Gastroesophageal sphincter (tissue), 4 donors: ENCODE data around the gene MORC2. TPM values are rescaled to one million over a fixed set of nuclear protein-coding genes. Genes with fewer than 3 reads are reported as not detected.

Experiments
- ATAC-seq: fragments of 150-250 bp; one replicate; pipeline ENCODE4 v1.9.1; 2016; ENCODE audit warnings: mild to moderate bottlenecking, moderate library complexity
- H3K27ac ChIP-seq, 4 donors: fragments of 200-600 bp; sonication (generic) in 3 of 4; 1 replicate in 3 of 4; 2 replicates in 1 of 4; pipeline ENCODE4 v1.5.1; 2016 to 2019
- H3K27me3 ChIP-seq: fragments of 200-600 bp; sonication (generic); one replicate; pipeline ENCODE4 v1.5.1; 2019
- H3K36me3 ChIP-seq, 2 donors: fragments of 200-600 bp; sonication (generic); one replicate each; pipeline ENCODE4 v1.5.1; 2019; ENCODE audit warnings: control low read depth in 1 of 2
- H3K4me1 ChIP-seq, 3 donors: fragments of 200-600 bp; sonication (generic); 1 replicate in 2 of 3; 2 replicates in 1 of 3; pipeline ENCODE4 v1.5.1; 2016 to 2019; ENCODE audit warnings: control low read depth in 2 of 3
- H3K4me3 ChIP-seq, 2 donors: fragments of 200-600 bp; sonication (generic); one replicate each; pipeline ENCODE4 v1.5.1; 2019; ENCODE audit warnings: mild to moderate bottlenecking in 1 of 2, moderate library complexity in 1 of 2
- H3K9me3 ChIP-seq, 3 donors: fragments of 200-600 bp; sonication (generic); one replicate each; pipeline ENCODE4 v1.5.1; 2017 to 2019; ENCODE audit warnings: control low read depth in 2 of 3
- EP300 ChIP-seq: sonication (generic); formaldehyde crosslinking; IDR thresholded peaks from one replicate; pipeline ENCODE4 v1.6.1; 2017; ENCODE audit warnings: antibody characterized with exemption, mild to moderate bottlenecking
- POLR2A ChIP-seq, 2 donors: fragments of 450-650 bp; IDR thresholded peaks; one replicate each; pipeline ENCODE4 v1.6.1; 2017; ENCODE audit warnings: antibody characterized with exemption in 2 of 2, mild to moderate bottlenecking in 2 of 2, moderate library complexity in 1 of 2
- POLR2AphosphoS5 ChIP-seq: sonication (generic); formaldehyde crosslinking; IDR thresholded peaks from one replicate; pipeline ENCODE4 v1.6.1; 2017; ENCODE audit warnings: antibody characterized with exemption
- WGBS, 2 donors: methylation state at CpG; one replicate each; pipeline ENCODE4 v1.1.5; 2018; ENCODE audit warnings: low coverage in 1 of 2; 5-methylcytosine and 5-hydroxymethylcytosine counted together
- total RNA-seq, 4 donors: library from RNA; depleted of rRNA; stranded (reverse); fragments of >200 nt; gene quantifications; one replicate each; pipeline ENCODE4 v1.1.0, GENCODE V29; 2016
- TF ChIP-seq, protein P1 (sequence below), 4 experiments: fragments of 200-600 bp in 2 of 4; fragments of 450-650 bp in 2 of 4; sonication (generic) in 1 of 4; IDR thresholded peaks; one replicate each; pipeline ENCODE4 v1.5.1; 2017 to 2019; ENCODE audit warnings: antibody characterized with exemption in 4 of 4, mild to moderate bottlenecking in 2 of 4, moderate library complexity in 2 of 4

Gene MORC2
- total RNA-seq, 4 donors from 2014 or later: 11.3 to 36.0 (median 29.6) TPM

- Histone ChIP-seq H3K4me3 (no peak overlapping the region), H3K27me3 (no peaks in the 10 kb centered on the region), H3K9me3 (no peaks in the 10 kb centered on the region), H3K27ac (no peak overlapping the region), H3K4me1 (no peaks in the 10 kb centered on the region), H3K36me3 (peaks cover 0 to 25% of the 10 kb centered on the region in 2 donors)
- 93 to 100% methylated on average over 1 to 3 of the region's 5 CpGs for WGBS, 2 donors
- ATAC-seq: no peak
- TF ChIP-seq, protein P1, sequence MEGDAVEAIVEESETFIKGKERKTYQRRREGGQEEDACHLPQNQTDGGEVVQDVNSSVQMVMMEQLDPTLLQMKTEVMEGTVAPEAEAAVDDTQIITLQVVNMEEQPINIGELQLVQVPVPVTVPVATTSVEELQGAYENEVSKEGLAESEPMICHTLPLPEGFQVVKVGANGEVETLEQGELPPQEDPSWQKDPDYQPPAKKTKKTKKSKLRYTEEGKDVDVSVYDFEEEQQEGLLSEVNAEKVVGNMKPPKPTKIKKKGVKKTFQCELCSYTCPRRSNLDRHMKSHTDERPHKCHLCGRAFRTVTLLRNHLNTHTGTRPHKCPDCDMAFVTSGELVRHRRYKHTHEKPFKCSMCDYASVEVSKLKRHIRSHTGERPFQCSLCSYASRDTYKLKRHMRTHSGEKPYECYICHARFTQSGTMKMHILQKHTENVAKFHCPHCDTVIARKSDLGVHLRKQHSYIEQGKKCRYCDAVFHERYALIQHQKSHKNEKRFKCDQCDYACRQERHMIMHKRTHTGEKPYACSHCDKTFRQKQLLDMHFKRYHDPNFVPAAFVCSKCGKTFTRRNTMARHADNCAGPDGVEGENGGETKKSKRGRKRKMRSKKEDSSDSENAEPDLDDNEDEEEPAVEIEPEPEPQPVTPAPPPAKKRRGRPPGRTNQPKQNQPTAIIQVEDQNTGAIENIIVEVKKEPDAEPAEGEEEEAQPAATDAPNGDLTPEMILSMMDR (IDR thresholded peaks at IDR 0.05): no peak
- TF ChIP-seq POLR2AphosphoS5: no peak
- TF ChIP-seq EP300: no peak
- no peak for TF ChIP-seq POLR2A (IDR thresholded peaks at IDR 0.05)
Measured at GRCh38 chr22:30909306-30909705, 59.3 kb downstream of the MORC2 start.

DNA sequence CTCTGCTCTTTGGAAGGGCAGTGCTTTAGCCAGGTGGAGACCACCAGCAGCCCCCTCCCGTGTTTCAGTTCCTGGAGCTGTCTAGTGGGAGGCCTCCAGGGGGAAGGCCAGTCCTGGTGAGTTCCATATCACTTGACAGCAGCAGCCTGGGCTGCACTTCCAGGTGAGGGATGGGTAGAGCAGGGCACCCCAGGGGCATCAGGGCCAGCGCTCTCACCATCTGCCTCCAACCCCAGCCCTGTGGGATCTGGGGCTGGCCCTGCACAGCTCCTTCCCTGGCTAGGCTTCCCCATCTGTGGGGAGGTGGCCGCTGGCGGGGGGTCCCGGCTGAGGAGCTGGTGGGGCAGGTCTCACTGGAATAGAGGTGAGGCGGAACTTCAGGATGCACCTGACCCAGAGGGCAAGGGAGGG is 60.5 kb downstream of the MORC2 start:
- Histone ChIP-seq H3K4me1 (no peaks in the 10 kb centered on the region), H3K27ac (no peak overlapping the region), H3K36me3 (peaks cover 0 to 38% of the 10 kb centered on the region in 2 donors), H3K4me3 (no peak overlapping the region), H3K27me3 (no peaks in the 10 kb centered on the region), H3K9me3 (no peaks in the 10 kb centered on the region)
- WGBS, 2 donors: no CpG with 5 or more reads among the region's 6 CpGs
- TF ChIP-seq EP300 (no peak), POLR2A (IDR thresholded peaks at IDR 0.05) (no peak), POLR2AphosphoS5 (no peak)
- TF ChIP-seq, protein P1 (IDR thresholded peaks at IDR 0.05): no peak
- ATAC-seq: no peak

- Histone ChIP-seq H3K9me3 (no peaks in the 10 kb centered on the region), H3K27me3 (no peaks in the 10 kb centered on the region), H3K27ac (no peak overlapping the region), H3K4me3 (no peak overlapping the region), H3K4me1 (no peaks in the 10 kb centered on the region), H3K36me3 (peaks cover 0 to 46% of the 10 kb centered on the region in 2 donors)
- TF ChIP-seq, protein P1 (IDR thresholded peaks at IDR 0.05): no peak
- TF ChIP-seq EP300 (no peak), POLR2AphosphoS5 (no peak), POLR2A (IDR thresholded peaks at IDR 0.05) (no peak)
- WGBS, 2 donors: 100% methylated on average over 1 of the region's 1 CpG; no CpG with 5 or more reads in 1 of the 2 donors
- ATAC-seq: no peak
Measured at GRCh38 chr22:30906946-30907345, 61.6 kb downstream of the MORC2 start.

- no peak for ATAC-seq
- Histone ChIP-seq H3K4me1 (no peaks in the 10 kb centered on the region), H3K27me3 (no peaks in the 10 kb centered on the region), H3K27ac (no peak overlapping the region), H3K4me3 (no peak overlapping the region), H3K36me3 (peaks cover 0 to 46% of the 10 kb centered on the region in 2 donors), H3K9me3 (no peaks in the 10 kb centered on the region)
- TF ChIP-seq POLR2A (IDR thresholded peaks at IDR 0.05): no peak
- no peak for TF ChIP-seq EP300
- no peak for TF ChIP-seq POLR2AphosphoS5
- TF ChIP-seq, protein P1 (IDR thresholded peaks at IDR 0.05): no peak
- WGBS, 2 donors: 95 to 97% methylated on average over 4 to 9 of the region's 9 CpGs
Measured at GRCh38 chr22:30906411-30906810, 62.2 kb downstream of the MORC2 start.

GRCh38 chr22:30905696-30906341 is 62.8 kb downstream of the MORC2 start:
- H3K4me1 ChIP-seq: no peaks in the 10 kb centered on the region
- peaks cover 0 to 46% of the 10 kb centered on the region in 2 donors for H3K36me3 ChIP-seq
- TF ChIP-seq POLR2A (IDR thresholded peaks at IDR 0.05) (no peak), POLR2AphosphoS5 (no peak), EP300 (no peak)
- TF ChIP-seq, protein P1 (IDR thresholded peaks at IDR 0.05): no peak
- no peak overlapping the region for H3K4me3 ChIP-seq
- ATAC-seq: no peak
- WGBS, 2 donors: 94 to 100% methylated on average over 1 to 17 of the region's 49 CpGs
- H3K9me3 ChIP-seq: no peaks in the 10 kb centered on the region
- H3K27me3 ChIP-seq: no peaks in the 10 kb centered on the region
- H3K27ac ChIP-seq: no peak overlapping the region
